Stimulated activated CD4-positive, alpha-beta T cell treated with anti-CD3 and anti-CD28 coated beads, Interleukin-15, amount 100 ng/mL, for 48 hours (primary cell): ENCODE measurements around the gene SP9.

Experiments
- DNase-seq, 2 donors: peaks; one replicate each; pipeline ENCODE4 v3.0.0-alpha.2; 2020; ENCODE audit warnings: low read depth in 2 of 2

SP9 gene

GRCh38 chr2:174334781-174335251, at the start of gene SP9:
SP9 (plus strand) TSS chr2:174334954; CDS start chr2:174335093, 139 bp downstream.
- no peak for DNase-seq

- no peak for DNase-seq
Observed at GRCh38 chr2:174286172-174286571, 48.6 kb upstream of the SP9 start.

- DNase-seq, result no peak
Observed at GRCh38 chr2:174292908-174293307, 41.8 kb upstream of the SP9 start.

- no peak for DNase-seq
Observed at GRCh38 chr2:174300114-174300513, 34.6 kb upstream of the SP9 start.

DNA sequence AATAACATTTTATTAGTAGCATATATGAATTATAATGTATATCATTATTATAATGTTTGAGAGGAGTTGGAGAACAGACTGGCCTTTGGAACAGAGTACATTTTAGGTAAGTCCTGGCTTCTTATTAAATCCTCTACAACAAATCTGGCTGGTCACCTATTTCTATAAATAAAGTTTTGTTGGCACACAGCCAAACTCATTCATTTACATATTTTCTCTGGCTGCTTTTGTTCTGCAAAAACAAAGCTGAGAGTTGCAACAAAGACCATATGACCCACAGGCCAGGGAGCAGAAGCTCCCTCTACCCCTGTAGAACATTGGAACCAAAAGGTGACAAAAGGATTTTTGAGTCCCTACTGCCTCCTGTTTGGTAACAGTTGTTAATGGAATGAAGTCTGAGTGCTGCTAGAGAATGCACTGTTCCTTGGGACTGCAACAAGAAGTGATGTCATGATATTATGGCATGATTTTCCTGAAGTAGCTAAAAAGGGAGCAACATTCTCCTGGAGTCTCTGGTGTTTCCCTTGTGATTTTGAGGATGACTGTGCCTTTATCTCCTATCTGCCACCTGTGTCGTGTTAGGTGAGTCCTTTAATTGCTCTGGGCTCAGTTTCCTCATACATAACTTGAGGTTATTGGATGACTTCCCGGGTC, 22.0 kb upstream of the SP9 start:
- DNase-seq, result no peak

DNA sequence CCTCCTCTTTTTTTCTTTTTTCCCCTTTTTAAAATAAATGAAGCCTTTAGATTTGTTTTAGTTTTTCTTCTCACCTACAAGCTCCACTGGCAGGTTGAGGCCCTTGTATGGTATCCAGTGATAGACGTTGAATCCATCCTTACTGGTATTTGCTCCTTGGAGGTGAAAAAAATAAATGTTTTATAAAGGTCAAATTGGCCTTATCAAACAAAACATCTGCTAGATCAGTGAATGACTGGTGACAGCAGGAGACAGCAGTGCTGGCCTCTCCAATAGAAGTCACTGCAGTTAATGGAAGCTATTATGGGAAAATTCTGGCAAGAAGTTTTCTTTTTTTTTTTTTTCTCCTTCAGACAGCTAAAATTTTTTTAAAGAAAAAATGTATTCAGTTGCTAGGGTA, 12.6 kb upstream of the SP9 start:
- DNase-seq, result no peak

DNA sequence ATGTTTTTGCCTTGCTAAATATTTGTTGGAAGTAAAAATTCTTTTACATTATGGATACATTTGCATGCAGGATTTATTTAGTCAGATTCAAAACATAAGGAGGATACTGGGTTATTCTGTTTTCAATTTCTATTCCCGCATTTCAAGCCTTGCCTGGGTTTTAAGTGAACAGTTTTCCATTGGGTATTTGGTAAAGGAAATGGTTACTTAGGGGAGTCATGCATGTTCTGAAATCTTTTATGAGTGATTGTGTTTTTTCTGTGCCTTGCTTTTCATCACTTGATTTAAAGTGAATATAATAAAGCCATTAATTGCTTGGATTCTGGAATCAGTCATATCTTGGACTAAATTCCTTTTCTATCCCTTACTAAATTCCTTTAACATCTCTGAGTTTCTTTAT, 12.0 kb upstream of the SP9 start:
- no peak for DNase-seq

- no peak for DNase-seq
Observed at GRCh38 chr2:174324530-174324929, 10.2 kb upstream of the SP9 start.

GRCh38 chr2:174325373-174326160, 9.2 kb upstream of the SP9 start:
- no peak for DNase-seq

DNA sequence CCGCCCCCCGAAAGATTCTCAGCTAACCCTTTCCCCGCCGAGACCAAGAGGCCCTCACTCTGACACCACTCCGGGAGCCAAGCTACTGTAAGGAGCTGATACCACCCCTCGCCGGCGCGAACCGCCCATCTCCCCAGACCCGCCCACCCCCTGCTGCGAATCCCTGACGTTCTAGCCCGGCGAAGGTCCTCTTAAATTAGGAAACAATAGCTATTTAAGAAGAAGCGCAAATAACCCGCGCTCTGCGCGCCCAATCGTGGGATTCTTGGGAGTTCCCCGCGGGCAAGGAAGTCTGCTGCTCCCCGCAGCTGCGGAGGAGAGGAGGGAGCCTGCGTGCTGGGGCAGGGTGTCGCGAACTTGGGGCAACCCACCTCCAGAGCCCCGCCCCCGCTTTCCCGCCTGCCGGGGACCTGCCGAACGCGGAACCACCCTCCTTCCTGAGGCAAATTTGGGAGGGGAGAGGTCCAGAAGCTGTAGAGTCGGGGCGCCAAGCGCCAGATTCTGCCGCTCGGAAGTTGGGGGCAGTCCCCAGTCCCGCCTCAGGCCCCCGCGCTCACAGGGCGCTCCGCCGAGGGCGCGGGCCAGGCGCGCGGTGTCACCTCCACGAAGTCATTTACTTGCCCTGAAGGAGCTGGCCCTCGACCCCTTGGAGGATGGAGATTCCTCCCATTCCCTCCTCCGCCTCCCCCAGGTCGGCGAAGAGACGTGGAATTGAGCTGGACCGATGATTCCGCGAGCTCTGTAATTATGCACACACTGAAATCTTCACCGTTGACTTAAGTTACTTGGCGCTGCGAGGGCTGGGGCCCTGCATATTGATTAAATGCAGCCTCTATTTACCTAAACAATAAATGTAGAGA, 8.4 kb upstream of the SP9 start:
- DNase-seq, result no peak

DNA sequence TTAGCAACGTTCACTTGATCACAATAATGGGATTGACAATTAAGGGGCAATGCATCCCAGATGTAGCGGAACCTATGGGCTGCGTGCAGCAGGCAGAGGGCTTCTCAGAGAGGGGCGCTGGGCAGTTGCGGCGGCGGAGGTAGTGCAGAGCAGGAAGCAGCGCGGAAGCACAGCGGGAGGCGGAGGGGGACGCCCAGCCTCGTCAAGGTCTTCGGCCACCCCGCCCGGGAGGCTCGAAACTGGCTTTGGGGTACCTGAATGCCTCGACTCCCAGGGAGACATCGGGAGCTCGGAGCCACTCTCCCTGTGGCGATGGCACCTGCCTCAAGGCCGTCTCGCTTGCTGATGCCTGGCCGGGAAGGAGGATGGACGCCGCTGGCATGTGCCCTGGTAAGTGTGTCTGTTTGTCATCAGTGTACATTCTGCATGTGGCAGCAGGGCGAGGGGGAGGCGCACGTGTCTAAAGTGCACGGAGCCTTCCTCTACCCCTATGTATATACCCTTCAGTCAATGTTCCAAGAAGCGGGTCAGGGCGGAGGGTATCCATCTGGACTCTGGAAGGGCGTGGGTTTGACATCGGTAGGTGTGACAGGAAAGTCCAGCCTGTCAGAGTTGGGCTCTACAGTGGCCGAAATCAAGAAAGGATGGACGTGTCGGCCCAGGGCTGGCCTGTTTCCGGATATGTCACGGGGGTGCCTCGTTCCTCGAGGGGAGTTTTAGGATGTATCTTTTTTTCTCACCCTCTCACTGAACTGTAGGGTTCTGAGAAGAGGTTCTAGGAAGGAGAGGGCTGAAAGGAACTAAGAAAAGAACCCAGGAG, 7.5 kb upstream of the SP9 start:
- DNase-seq, result no peak

GRCh38 chr2:174327841-174328113, 7.0 kb upstream of the SP9 start:
- no peak for DNase-seq

DNA sequence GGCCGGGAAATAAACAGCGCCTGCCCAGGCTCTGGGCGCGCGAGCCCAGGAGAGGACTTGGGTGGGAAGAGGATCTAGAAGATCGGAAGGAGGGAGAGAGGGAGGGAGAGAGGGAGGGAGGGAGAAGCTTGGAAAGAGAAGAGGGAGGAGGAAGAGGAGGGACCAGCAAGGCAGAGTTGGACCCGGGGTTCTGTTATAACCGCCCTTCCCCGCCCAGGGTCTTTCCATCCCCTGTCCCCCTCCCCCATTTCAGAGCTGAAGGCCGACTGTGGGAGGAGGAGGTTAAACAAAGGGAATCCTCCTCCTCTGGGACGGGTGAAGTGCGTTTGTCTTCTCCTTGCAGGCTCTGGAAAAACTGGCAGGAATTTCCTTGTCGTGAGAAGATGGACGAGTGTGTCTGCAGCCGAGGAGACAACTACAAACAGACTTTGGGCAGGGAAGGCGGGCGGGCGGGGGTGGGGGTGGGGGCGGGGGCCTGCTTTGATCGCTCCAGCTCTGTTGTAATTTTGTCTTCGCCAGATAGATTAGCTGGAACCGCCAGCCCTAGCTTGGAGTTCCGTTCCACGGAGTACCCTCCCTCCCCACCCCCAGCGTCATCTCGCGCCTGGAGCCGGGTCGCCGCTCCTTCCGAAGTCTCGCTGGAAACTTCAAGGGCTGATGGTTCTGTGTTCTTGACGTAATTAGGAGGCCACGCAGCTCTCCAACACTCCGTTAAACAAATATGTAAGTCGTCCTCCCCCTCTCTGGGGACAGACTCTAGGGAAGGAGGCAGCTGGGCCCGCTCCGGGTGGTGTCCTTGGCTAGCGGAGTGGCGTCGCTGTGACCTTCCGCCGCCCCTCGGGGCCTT, 6.4 kb upstream of the SP9 start:
- DNase-seq, result no peak

DNA sequence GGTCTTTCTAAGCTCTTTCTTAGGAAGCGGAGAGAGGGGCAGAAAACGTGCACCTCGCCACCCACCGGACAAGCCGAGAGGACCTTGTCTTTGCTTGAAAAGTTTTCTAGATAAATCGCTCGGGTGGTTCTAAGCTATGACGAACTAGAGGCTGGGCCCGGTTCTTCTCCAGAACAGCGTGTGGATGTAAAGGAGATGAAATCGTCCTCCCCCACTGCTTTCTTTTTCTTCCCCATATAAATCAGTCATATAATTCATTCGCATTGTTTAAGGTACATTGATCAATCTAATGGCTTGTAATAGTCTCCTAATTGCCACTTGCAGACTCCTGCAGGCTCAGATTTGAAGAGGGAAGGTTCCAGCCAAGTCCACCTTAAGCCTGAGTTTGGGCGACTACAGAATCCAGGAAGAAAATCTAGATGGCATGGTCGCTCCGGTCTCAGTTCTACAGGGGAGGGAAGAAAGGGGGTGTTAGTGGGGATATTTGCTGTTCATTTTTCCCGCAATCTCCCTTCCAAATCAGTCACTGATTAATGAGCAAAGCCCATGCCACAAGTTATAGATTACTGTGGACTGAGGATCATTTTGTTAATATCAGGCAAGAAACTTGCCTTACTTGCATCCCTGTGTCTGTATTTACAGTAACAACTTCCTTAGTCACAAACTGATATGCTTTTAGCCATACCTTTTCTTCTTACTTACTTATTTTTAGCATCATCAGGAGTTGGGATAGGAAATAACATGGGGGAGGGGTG, 5.6 kb upstream of the SP9 start:
- DNase-seq, result no peak

GRCh38 chr2:174330945-174331594, 3.7 kb upstream of the SP9 start:
- DNase-seq, result no peak

DNA sequence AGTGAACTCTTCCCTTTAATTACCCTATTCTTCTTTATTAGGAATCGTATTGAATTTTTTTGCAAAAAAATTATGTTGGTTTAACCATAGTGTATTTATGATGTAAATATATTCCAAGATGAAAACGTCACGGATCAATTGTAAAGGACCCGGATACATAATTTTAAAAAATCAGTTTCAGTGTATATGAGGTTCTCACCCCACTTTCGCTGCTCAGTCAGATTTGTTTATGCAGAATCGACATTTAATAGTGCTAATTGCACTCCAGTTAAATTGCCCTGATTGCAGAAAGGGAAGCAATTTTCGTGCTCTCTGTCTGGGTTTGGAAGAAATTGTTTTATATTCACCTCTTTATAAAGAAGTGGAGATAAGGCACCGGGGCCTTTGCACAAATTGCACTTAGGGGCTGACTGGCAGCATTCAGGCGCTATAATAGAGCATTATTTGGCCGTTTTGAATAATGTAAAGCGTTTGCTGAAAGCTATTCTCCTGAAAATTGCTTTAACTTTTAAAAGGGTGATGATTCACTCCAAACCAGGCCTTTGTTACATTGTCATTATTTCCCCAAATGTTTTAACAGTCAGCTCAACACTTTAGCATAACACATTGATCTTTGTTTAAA, 3.0 kb upstream of the SP9 start:
- DNase-seq, result no peak

- DNase-seq, result no peak
Observed at GRCh38 chr2:174332217-174332963, 2.4 kb upstream of the SP9 start.

DNA sequence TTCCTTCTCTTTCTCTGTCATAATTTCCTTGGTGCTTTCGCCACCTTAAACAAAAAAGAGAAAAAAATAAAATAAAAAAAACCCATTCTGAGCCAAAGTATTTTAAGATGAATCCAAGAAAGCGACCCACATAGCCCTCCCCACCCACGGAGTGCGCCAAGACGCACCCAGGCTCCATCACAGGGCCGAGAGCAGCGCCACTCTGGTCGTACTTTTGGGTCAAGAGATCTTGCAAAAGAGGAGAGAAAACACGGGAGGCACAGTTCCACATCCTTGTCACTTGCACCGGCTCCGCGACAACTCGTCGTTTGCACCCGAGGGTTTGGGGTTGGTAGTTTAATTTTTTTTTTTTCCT, 1.8 kb upstream of the SP9 start:
- no peak for DNase-seq
